ENCODE data around the gene PIK3CG. TPM values are rescaled to one million over a fixed set of nuclear protein-coding genes. Genes with fewer than 3 reads are reported as not detected.

The PIK3CG gene
- total RNA-seq, 4 donors from 2014 or later, result 4.6 to 13.5 (median 10.2) TPM

DNA sequence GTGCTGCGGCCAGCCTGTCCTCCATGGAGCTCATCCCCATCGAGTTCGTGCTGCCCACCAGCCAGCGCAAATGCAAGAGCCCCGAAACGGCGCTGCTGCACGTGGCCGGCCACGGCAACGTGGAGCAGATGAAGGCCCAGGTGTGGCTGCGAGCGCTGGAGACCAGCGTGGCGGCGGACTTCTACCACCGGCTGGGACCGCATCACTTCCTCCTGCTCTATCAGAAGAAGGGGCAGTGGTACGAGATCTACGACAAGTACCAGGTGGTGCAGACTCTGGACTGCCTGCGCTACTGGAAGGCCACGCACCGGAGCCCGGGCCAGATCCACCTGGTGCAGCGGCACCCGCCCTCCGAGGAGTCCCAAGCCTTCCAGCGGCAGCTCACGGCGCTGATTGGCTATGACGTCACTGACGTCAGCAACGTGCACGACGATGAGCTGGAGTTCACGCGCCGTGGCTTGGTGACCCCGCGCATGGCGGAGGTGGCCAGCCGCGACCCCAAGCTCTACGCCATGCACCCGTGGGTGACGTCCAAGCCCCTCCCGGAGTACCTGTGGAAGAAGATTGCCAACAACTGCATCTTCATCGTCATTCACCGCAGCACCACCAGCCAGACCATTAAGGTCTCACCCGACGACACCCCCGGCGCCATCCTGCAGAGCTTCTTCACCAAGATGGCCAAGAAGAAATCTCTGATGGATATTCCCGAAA, 2.7 kb downstream of the PIK3CG start:
- no peaks in the 10 kb centered on the region for H3K4me1 ChIP-seq
- no peaks in the 10 kb centered on the region for H3K9me3 ChIP-seq
- no peak overlapping the region for H3K27ac ChIP-seq
- no peak overlapping the region for H3K4me3 ChIP-seq
- intact Hi-C loops (cut with DNase I; ENCODE audit: low total_unique reads), result no loop called here
- no peak for DNase-seq
- no peaks in the 10 kb centered on the region for H3K36me3 ChIP-seq
- no peak for TF ChIP-seq POLR2A (IDR thresholded peaks at IDR 0.05)
- TF ChIP-seq, protein P1, sequence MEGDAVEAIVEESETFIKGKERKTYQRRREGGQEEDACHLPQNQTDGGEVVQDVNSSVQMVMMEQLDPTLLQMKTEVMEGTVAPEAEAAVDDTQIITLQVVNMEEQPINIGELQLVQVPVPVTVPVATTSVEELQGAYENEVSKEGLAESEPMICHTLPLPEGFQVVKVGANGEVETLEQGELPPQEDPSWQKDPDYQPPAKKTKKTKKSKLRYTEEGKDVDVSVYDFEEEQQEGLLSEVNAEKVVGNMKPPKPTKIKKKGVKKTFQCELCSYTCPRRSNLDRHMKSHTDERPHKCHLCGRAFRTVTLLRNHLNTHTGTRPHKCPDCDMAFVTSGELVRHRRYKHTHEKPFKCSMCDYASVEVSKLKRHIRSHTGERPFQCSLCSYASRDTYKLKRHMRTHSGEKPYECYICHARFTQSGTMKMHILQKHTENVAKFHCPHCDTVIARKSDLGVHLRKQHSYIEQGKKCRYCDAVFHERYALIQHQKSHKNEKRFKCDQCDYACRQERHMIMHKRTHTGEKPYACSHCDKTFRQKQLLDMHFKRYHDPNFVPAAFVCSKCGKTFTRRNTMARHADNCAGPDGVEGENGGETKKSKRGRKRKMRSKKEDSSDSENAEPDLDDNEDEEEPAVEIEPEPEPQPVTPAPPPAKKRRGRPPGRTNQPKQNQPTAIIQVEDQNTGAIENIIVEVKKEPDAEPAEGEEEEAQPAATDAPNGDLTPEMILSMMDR (IDR thresholded peaks at IDR 0.05), result no peak
- no peaks in the 10 kb centered on the region for H3K27me3 ChIP-seq

DNA sequence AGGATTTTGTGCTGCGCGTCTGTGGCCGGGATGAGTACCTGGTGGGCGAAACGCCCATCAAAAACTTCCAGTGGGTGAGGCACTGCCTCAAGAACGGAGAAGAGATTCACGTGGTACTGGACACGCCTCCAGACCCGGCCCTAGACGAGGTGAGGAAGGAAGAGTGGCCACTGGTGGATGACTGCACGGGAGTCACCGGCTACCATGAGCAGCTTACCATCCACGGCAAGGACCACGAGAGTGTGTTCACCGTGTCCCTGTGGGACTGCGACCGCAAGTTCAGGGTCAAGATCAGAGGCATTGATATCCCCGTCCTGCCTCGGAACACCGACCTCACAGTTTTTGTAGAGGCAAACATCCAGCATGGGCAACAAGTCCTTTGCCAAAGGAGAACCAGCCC, 3.3 kb downstream of the PIK3CG start:
- H3K4me1 ChIP-seq, result no peaks in the 10 kb centered on the region
- DNase-seq, result no peak
- H3K27me3 ChIP-seq, result no peaks in the 10 kb centered on the region
- H3K9me3 ChIP-seq, result no peaks in the 10 kb centered on the region
- no peak overlapping the region for H3K4me3 ChIP-seq
- TF ChIP-seq POLR2A (IDR thresholded peaks at IDR 0.05), result no peak
- TF ChIP-seq, protein P1 (IDR thresholded peaks at IDR 0.05), result no peak
- H3K36me3 ChIP-seq, result no peaks in the 10 kb centered on the region
- intact Hi-C loops (cut with DNase I; ENCODE audit: low total_unique reads), result no loop called here
- no peak overlapping the region for H3K27ac ChIP-seq

GRCh38 chr7:106869954-106870353, 4.9 kb downstream of the PIK3CG start:
- Histone ChIP-seq H3K9me3 (no peaks in the 10 kb centered on the region), H3K36me3 (no peaks in the 10 kb centered on the region), H3K4me3 (no peak overlapping the region), H3K27me3 (no peaks in the 10 kb centered on the region), H3K4me1 (no peaks in the 10 kb centered on the region), H3K27ac (no peak overlapping the region)
- intact Hi-C loops (cut with DNase I; ENCODE audit: low total_unique reads), result no loop called here
- TF ChIP-seq, protein P1 (IDR thresholded peaks at IDR 0.05), result no peak
- TF ChIP-seq POLR2A (IDR thresholded peaks at IDR 0.05), result no peak
- no peak for DNase-seq

- DNase-seq, result no peak
- intact Hi-C loops (cut with DNase I; ENCODE audit: low total_unique reads), result no loop called here
- TF ChIP-seq, protein P1 (IDR thresholded peaks at IDR 0.05), result no peak
- TF ChIP-seq POLR2A (IDR thresholded peaks at IDR 0.05), result no peak
- no peaks in the 10 kb centered on the region for H3K9me3 ChIP-seq
- no peaks in the 10 kb centered on the region for H3K36me3 ChIP-seq
- no peaks in the 10 kb centered on the region for H3K27me3 ChIP-seq
- no peak overlapping the region for H3K27ac ChIP-seq
- H3K4me3 ChIP-seq, result no peak overlapping the region
- H3K4me1 ChIP-seq, result no peaks in the 10 kb centered on the region
Observed at GRCh38 chr7:106870528-106870927, 5.4 kb downstream of the PIK3CG start.

DNA sequence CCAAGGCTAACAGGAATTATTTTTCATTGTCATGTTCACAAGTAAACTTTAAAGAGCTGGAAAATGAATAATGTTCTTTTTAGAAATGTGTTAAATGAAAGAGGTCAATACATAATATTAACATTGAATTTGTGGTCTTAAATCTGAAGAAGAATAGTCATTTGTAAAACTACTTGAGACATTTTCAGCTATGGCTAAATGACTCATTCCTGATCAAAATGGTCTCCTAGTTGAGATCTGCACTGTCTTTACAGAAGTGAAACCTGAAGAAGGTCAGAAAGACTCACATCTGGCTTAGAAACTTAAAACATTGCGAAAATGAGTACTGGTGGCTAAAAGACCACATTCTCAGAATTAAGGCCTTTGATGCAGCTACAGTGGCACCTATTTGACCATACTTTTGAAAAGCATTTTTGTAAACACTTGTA, 5.9 kb downstream of the PIK3CG start:
- no peaks in the 10 kb centered on the region for H3K9me3 ChIP-seq
- no peak for DNase-seq
- H3K36me3 ChIP-seq, result no peaks in the 10 kb centered on the region
- H3K27me3 ChIP-seq, result no peaks in the 10 kb centered on the region
- H3K27ac ChIP-seq, result no peak overlapping the region
- H3K4me3 ChIP-seq, result no peak overlapping the region
- no peaks in the 10 kb centered on the region for H3K4me1 ChIP-seq
- intact Hi-C loops (cut with DNase I; ENCODE audit: low total_unique reads), result no loop called here
- TF ChIP-seq POLR2A (IDR thresholded peaks at IDR 0.05), result no peak
- TF ChIP-seq, protein P1 (IDR thresholded peaks at IDR 0.05), result no peak
